ENCODE measurements around the gene QRICH2. TPM values are rescaled to one million over a fixed set of nuclear protein-coding genes. Genes with fewer than 3 reads are reported as not detected.
A peak's percentile ranks its signal among the peaks of the same experiment; 100 is the strongest.

Gene QRICH2
- total and polyA plus RNA-seq, 9 of the 15 experiments (the other 6 are each of a cell fraction or from before 2014, with no cell fraction given), result 0.03 to 1.6 (median 0.81) TPM

DNA sequence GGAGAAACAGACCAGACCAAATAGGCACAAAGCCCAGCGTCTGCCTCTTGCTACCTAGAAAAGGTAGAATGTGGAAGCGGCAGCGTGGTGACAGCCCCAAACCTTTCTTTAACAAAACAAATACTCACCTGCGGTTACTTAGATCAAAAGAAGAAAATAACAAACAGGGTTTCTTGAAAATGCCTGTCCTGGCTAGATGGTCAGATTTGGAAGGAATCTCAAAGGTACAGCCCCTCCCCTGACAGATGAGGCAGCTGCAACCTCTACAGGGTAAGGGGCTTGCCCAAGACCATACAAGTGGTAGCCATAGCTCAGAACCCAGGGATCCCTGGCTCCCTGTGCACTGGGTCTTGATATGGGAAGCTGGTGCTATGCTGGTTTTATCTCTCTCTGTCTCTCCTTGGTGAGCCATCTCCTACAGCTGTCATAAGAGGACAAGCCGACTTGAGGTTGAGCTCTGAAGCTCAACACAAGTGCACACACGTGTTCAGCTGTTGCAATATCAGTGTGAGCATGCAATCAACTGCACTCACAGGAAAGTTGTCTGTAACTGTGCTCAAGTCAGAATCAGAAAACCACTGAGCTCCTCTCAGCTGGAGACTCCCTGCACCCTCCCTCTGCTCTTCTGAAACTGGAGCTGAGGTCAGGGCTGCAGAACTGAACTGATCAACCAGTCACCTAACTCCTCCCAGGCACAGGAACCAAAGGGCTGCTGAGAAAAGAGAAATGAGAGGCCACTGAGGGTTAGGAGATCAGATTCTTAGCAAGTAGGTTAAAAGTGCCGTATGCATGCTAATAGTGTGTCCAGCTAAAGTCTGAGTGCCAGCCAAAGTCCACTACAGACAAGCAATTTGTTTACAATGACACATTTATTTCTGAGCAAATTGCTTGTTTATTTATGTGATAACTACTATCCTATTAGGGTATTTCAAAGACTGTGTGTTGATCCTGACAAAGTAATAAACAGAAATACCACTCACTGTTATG lies 61.7 kb downstream of the QRICH2 start (continued):
- TF ChIP-seq, protein P1, sequence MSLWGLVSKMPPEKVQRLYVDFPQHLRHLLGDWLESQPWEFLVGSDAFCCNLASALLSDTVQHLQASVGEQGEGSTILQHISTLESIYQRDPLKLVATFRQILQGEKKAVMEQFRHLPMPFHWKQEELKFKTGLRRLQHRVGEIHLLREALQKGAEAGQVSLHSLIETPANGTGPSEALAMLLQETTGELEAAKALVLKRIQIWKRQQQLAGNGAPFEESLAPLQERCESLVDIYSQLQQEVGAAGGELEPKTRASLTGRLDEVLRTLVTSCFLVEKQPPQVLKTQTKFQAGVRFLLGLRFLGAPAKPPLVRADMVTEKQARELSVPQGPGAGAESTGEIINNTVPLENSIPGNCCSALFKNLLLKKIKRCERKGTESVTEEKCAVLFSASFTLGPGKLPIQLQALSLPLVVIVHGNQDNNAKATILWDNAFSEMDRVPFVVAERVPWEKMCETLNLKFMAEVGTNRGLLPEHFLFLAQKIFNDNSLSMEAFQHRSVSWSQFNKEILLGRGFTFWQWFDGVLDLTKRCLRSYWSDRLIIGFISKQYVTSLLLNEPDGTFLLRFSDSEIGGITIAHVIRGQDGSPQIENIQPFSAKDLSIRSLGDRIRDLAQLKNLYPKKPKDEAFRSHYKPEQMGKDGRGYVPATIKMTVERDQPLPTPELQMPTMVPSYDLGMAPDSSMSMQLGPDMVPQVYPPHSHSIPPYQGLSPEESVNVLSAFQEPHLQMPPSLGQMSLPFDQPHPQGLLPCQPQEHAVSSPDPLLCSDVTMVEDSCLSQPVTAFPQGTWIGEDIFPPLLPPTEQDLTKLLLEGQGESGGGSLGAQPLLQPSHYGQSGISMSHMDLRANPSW (CRISPR knock-in tag; IDR thresholded peaks at IDR 0.05), result no peak
- TF ChIP-seq BCL6 (CRISPR knock-in tag; IDR thresholded peaks at IDR 0.05) (no peak), ZNF444 (CRISPR knock-in tag; IDR thresholded peaks at IDR 0.05) (no peak), MEF2D (tag; conservative IDR thresholded peaks at IDR 0.05; ENCODE audit: low read depth) (no peak), BRCA1 (IDR thresholded peaks at IDR 0.05) (no peak), BRCA1 (CRISPR knock-in tag; IDR thresholded peaks at IDR 0.05) (no peak), CEBPG (CRISPR knock-in tag; IDR thresholded peaks at IDR 0.05) (peak; percentile 99), CEBPG (tag; conservative IDR thresholded peaks at IDR 0.05 in 1 of 2, IDR thresholded peaks at IDR 0.05 in 1 of 2) (peak; percentile 84 to 93), MYNN (IDR thresholded peaks at IDR 0.05) (no peak), MYNN (CRISPR knock-in tag; IDR thresholded peaks at IDR 0.05) (no peak), GTF2F1 (IDR thresholded peaks at IDR 0.05; ENCODE audit: low read depth, low read length) (no peak), MBD2 (IDR thresholded peaks at IDR 0.05; ENCODE audit: borderline replicate concordance, low read depth) (no peak), CBX8 (IDR thresholded peaks at IDR 0.05; ENCODE audit: borderline replicate concordance, extremely low read depth, low read depth, low read length, poor library complexity, severe bottlenecking) (no peak), ETV1 (tag; conservative IDR thresholded peaks at IDR 0.05; ENCODE audit: low read depth) (peak; percentile 23; the same call in 1 of the 2 replicates), NCOA6 (IDR thresholded peaks at IDR 0.05) (no peak), C11orf30 (IDR thresholded peaks at IDR 0.05; ENCODE audit: low read depth) (no peak), RHOXF2B (CRISPR knock-in tag; conservative IDR thresholded peaks at IDR 0.05) (no peak), TCF7 (IDR thresholded peaks at IDR 0.05; ENCODE audit: borderline replicate concordance) (no peak)
- TF ChIP-seq, protein P2, sequence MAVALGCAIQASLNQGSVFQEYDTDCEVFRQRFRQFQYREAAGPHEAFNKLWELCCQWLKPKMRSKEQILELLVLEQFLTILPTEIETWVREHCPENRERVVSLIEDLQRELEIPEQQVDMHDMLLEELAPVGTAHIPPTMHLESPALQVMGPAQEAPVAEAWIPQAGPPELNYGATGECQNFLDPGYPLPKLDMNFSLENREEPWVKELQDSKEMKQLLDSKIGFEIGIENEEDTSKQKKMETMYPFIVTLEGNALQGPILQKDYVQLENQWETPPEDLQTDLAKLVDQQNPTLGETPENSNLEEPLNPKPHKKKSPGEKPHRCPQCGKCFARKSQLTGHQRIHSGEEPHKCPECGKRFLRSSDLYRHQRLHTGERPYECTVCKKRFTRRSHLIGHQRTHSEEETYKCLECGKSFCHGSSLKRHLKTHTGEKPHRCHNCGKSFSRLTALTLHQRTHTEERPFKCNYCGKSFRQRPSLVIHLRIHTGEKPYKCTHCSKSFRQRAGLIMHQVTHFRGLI (CRISPR knock-in tag; IDR thresholded peaks at IDR 0.05), result no peak
- TF ChIP-seq, protein P3, sequence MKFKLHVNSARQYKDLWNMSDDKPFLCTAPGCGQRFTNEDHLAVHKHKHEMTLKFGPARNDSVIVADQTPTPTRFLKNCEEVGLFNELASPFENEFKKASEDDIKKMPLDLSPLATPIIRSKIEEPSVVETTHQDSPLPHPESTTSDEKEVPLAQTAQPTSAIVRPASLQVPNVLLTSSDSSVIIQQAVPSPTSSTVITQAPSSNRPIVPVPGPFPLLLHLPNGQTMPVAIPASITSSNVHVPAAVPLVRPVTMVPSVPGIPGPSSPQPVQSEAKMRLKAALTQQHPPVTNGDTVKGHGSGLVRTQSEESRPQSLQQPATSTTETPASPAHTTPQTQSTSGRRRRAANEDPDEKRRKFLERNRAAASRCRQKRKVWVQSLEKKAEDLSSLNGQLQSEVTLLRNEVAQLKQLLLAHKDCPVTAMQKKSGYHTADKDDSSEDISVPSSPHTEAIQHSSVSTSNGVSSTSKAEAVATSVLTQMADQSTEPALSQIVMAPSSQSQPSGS (CRISPR knock-in tag; IDR thresholded peaks at IDR 0.05), result no peak
- TF ChIP-seq, protein P4, sequence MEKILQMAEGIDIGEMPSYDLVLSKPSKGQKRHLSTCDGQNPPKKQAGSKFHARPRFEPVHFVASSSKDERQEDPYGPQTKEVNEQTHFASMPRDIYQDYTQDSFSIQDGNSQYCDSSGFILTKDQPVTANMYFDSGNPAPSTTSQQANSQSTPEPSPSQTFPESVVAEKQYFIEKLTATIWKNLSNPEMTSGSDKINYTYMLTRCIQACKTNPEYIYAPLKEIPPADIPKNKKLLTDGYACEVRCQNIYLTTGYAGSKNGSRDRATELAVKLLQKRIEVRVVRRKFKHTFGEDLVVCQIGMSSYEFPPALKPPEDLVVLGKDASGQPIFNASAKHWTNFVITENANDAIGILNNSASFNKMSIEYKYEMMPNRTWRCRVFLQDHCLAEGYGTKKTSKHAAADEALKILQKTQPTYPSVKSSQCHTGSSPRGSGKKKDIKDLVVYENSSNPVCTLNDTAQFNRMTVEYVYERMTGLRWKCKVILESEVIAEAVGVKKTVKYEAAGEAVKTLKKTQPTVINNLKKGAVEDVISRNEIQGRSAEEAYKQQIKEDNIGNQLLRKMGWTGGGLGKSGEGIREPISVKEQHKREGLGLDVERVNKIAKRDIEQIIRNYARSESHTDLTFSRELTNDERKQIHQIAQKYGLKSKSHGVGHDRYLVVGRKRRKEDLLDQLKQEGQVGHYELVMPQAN (IDR thresholded peaks at IDR 0.05; ENCODE audit: borderline replicate concordance), result no peak

Data from K562 (cell line).